ENCODE data around the gene RGS10. TPM values are rescaled to one million over a fixed set of nuclear protein-coding genes. Genes with fewer than 3 reads are reported as not detected.

Gene RGS10
- total RNA-seq, 1 experiment from 2014 or later = 10.6 TPM

DNA sequence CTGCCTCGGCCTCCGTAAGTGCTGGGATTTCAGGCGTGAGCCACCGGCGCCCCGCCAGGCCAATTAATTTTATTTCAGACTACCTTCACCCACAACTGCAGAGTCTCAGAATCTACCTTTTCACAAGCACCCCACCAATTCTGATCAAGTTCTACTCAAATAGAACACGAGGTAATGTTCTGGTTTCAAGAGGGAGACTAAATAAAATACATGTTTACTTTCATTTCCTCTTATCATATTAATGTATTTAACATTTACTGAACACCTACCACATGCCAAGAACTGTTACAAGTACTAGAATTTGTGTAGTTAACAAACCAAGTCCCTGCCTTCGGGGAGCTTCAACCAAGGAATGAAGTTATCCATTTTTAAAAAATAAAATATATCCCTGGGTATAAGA lies 25.5 kb upstream of the RGS10 start:
- Histone ChIP-seq H3K18ac (ENCODE audit: insufficient read length, low read depth, low read length) (no peak overlapping the region), H3K4me1 (ENCODE audit: insufficient read depth, low read length) (no peaks in the 10 kb centered on the region), H3K14ac (ENCODE audit: insufficient read depth, low read length) (no peak overlapping the region), H2AK5ac (ENCODE audit: insufficient read length, low read length) (no peak overlapping the region), H3K4me2 (ENCODE audit: insufficient read depth, insufficient read length, low read length) (no peak overlapping the region), H4K91ac (ENCODE audit: insufficient read length, low read depth, low read length) (no peak overlapping the region), H3K9me3 (ENCODE audit: control insufficient read depth, low read depth, low read length) (no peaks in the 10 kb centered on the region), H4K8ac (replicated peaks; ENCODE audit: insufficient read length, low read depth, low read length) (no peak overlapping the region), H4K5ac (ENCODE audit: insufficient read length, low read depth, low read length) (no peak overlapping the region), H3K9ac (ENCODE audit: extremely low read depth, insufficient read length, low read length) (no peak overlapping the region), H3K79me1 (ENCODE audit: insufficient read depth, low read depth, low read length, poor library complexity, severe bottlenecking) (no peaks in the 10 kb centered on the region), H2BK120ac (ENCODE audit: low read depth, low read length, poor library complexity, severe bottlenecking) (no peak overlapping the region), H3K27ac (ENCODE audit: insufficient read length, low read depth, low read length) (no peak overlapping the region), H2BK15ac (ENCODE audit: low read depth, low read length) (no peak overlapping the region), H4K20me1 (ENCODE audit: control insufficient read depth, insufficient read depth, insufficient read length) (no peaks in the 10 kb centered on the region), H2BK5ac (ENCODE audit: insufficient read length, low read length) (no peak overlapping the region), H3K27me3 (ENCODE audit: insufficient read depth, low read length) (no peaks in the 10 kb centered on the region), H3K23me2 (ENCODE audit: insufficient read length, low read depth, low read length, poor library complexity, severe bottlenecking) (no peaks in the 10 kb centered on the region), H3K23ac (ENCODE audit: insufficient read length, low read depth, low read length) (no peak overlapping the region), H3K56ac (ENCODE audit: insufficient read length, low read depth, low read length) (no peak overlapping the region), H2BK20ac (ENCODE audit: low read depth, low read length, poor library complexity, severe bottlenecking) (no peak overlapping the region), H3K79me2 (ENCODE audit: insufficient read depth, low read length) (no peaks in the 10 kb centered on the region), H3K4ac (ENCODE audit: low read depth, low read length) (no peak overlapping the region), H2AFZ (ENCODE audit: low read length) (no peak overlapping the region), H3T11ph (ENCODE audit: low read length) (no peak overlapping the region), H2BK12ac (ENCODE audit: insufficient read length, low read depth, low read length) (no peak overlapping the region)
- TF ChIP-seq CTCF (conservative IDR thresholded peaks at IDR 0.05) = no peak
- WGBS (ENCODE audit: extremely low coverage, insufficient read length, low lambda C conversion rate) = no CpG with 5 or more reads among the region's 8 CpGs
- Mint-ChIP-seq H3K4me3 (no peak overlapping the region), H3K27ac (no peak overlapping the region), H3K27me3 (ENCODE audit: low read depth) (no peaks in the 10 kb centered on the region; the same call in 1 of the 2 replicates), H3K36me3 (ENCODE audit: insufficient read depth in 1 of 3, low read depth in 3 of 3) (peaks cover 0 to 6% (median 0%) of the 10 kb centered on the region in 3 experiments; a peak in 2 of 7 replicates), H3K9me3 (no peaks in the 10 kb centered on the region), H3K4me1 (no peaks in the 10 kb centered on the region; a peak in 1 of 4 replicates)
- no peak for DNase-seq
